Panc1 (cell line): ENCODE data around the gene PAQR7.

Experiments used
- POLR2AphosphoS5 ChIP-seq: IDR thresholded peaks from 2 replicates; pipeline ENCODE4 v1.6.1; 2012; ENCODE audit warnings: mild to moderate bottlenecking, low read depth, low read length, moderate library complexity
- SIN3A ChIP-seq: IDR thresholded peaks from 2 replicates; pipeline ENCODE4 v1.6.1; 2012; ENCODE audit warnings: low read depth, mild to moderate bottlenecking, low read length, moderate library complexity, borderline replicate concordance; ENCODE audit not compliant: insufficient read depth
- TCF7L2 ChIP-seq: IDR thresholded peaks from 2 replicates; pipeline ENCODE4 v1.6.1; 2011; ENCODE audit warnings: mild to moderate bottlenecking, low read depth, low read length, inconsistent platforms
- TF ChIP-seq, protein P1 (sequence below): fragments of 450-650 bp; IDR thresholded peaks from 2 replicates; pipeline ENCODE4 v1.5.1; 2017; ENCODE audit warnings: mild to moderate bottlenecking
- TF ChIP-seq, protein P2 (sequence below), 2 experiments: IDR thresholded peaks; 2 replicates each; pipeline ENCODE4 v1.6.1; 2011 to 2012; ENCODE audit warnings: low read depth in 2 of 2, control low read depth in 1 of 2, low read length in 1 of 2, mild to moderate bottlenecking in 1 of 2, moderate library complexity in 1 of 2; ENCODE audit not compliant: insufficient read depth in 1 of 2

DNA sequence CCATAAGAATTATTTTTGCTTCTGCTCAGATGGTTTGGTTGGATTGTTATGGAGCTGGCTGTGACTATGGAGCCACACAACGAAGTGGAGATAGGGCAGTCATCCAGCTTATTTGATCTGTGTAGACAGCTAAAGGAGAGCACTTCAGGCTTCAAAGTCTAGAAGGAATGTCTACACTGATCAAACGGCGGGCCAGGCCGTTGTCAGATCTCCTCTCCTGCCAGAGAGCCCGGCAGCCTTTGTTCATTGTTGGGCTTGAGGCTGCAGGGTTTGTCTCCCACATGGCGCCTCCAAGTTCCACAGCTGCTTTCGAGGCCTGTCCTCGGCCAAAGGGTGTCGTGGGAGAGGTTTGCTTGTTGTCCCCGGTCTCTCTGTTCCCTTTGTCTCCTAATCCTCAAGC lies 33.5 kb upstream of the PAQR7 start:
- TF ChIP-seq, protein P1, sequence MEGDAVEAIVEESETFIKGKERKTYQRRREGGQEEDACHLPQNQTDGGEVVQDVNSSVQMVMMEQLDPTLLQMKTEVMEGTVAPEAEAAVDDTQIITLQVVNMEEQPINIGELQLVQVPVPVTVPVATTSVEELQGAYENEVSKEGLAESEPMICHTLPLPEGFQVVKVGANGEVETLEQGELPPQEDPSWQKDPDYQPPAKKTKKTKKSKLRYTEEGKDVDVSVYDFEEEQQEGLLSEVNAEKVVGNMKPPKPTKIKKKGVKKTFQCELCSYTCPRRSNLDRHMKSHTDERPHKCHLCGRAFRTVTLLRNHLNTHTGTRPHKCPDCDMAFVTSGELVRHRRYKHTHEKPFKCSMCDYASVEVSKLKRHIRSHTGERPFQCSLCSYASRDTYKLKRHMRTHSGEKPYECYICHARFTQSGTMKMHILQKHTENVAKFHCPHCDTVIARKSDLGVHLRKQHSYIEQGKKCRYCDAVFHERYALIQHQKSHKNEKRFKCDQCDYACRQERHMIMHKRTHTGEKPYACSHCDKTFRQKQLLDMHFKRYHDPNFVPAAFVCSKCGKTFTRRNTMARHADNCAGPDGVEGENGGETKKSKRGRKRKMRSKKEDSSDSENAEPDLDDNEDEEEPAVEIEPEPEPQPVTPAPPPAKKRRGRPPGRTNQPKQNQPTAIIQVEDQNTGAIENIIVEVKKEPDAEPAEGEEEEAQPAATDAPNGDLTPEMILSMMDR, result no peak
- TF ChIP-seq, protein P2, sequence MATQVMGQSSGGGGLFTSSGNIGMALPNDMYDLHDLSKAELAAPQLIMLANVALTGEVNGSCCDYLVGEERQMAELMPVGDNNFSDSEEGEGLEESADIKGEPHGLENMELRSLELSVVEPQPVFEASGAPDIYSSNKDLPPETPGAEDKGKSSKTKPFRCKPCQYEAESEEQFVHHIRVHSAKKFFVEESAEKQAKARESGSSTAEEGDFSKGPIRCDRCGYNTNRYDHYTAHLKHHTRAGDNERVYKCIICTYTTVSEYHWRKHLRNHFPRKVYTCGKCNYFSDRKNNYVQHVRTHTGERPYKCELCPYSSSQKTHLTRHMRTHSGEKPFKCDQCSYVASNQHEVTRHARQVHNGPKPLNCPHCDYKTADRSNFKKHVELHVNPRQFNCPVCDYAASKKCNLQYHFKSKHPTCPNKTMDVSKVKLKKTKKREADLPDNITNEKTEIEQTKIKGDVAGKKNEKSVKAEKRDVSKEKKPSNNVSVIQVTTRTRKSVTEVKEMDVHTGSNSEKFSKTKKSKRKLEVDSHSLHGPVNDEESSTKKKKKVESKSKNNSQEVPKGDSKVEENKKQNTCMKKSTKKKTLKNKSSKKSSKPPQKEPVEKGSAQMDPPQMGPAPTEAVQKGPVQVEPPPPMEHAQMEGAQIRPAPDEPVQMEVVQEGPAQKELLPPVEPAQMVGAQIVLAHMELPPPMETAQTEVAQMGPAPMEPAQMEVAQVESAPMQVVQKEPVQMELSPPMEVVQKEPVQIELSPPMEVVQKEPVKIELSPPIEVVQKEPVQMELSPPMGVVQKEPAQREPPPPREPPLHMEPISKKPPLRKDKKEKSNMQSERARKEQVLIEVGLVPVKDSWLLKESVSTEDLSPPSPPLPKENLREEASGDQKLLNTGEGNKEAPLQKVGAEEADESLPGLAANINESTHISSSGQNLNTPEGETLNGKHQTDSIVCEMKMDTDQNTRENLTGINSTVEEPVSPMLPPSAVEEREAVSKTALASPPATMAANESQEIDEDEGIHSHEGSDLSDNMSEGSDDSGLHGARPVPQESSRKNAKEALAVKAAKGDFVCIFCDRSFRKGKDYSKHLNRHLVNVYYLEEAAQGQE (IDR thresholded peaks at IDR 0.05; ENCODE audit: insufficient read depth in 1 of 2, low read depth in 2 of 2, low read length in 1 of 2), result no peak
- TF ChIP-seq POLR2AphosphoS5 (no peak), SIN3A (no peak), TCF7L2 (no peak)
